B cell (primary cell): ENCODE data around the gene ALS2CL. TPM values are rescaled to one million over a fixed set of nuclear protein-coding genes. Genes with fewer than 3 reads are reported as not detected.

Experiments used
- ATAC-seq: fragments of 200-7000 bp; cut with Tn5 transposase; one replicate; pipeline ENCODE4 v1.10.0; 2021; ENCODE audit warnings: low read depth, mild to moderate bottlenecking, moderate number of reproducible peaks, moderate library complexity
- CTCF ChIA-PET: fragments of 350-600 bp; sonication (Branson Sonifier 250); formaldehyde crosslinking; loops from one replicate; lab custom pipeline; 2021; ENCODE audit warnings: antibody characterized with exemption, inconsistent platforms; lab: Charles Lee
- POLR2A ChIA-PET: fragments of 350-600 bp; sonication (Branson Sonifier 250); formaldehyde crosslinking; loops from one replicate; lab custom pipeline; 2021; ENCODE audit warnings: antibody characterized with exemption; lab: Charles Lee
- DNase-seq: peaks from one replicate; pipeline ENCODE4 v3.0.0; 2013
- H2AFZ ChIP-seq: 2 replicates; pipeline ENCODE4 v1.6.1; 2012; ENCODE audit warnings: mild to moderate bottlenecking, low read depth, low read length; ENCODE audit not compliant: insufficient read depth, poor library complexity, severe bottlenecking
- H3K27ac ChIP-seq, 2 donors: 1 replicate in 1 of 2; 2 replicates in 1 of 2; pipeline ENCODE4 v1.5.1; 2012 to 2013; ENCODE audit warnings: low read length in 2 of 2, mild to moderate bottlenecking in 2 of 2, moderate library complexity in 1 of 2
- H3K27me3 ChIP-seq, 4 experiments: fragments of 200-600 bp in 1 of 4; sonication (generic) in 1 of 4; replicated peaks in 1 of 4; 1 replicate in 2 of 4; 2 replicates in 2 of 4; pipeline versions ENCODE4 v1.6.1 to v1.7.0; 2013 to 2016; ENCODE audit warnings: low read length in 3 of 4, mild to moderate bottlenecking in 2 of 4, mixed read lengths in 1 of 4, moderate library complexity in 1 of 4; ENCODE audit not compliant: insufficient read depth in 4 of 4, control insufficient read depth in 3 of 4; ENCODE audit errors: control extremely low read depth in 1 of 4
- H3K36me3 ChIP-seq, 2 experiments: replicated peaks in 1 of 2; 1 replicate in 1 of 2; 2 replicates in 1 of 2; pipeline versions ENCODE4 v1.6.1 to v1.7.1; 2013; ENCODE audit warnings: low read length in 1 of 2; ENCODE audit not compliant: insufficient read depth in 2 of 2, control insufficient read depth in 1 of 2; ENCODE audit errors: control extremely low read depth in 1 of 2, extremely low read depth in 1 of 2
- H3K4me1 ChIP-seq, 2 donors: fragments of 200-600 bp in 1 of 2; sonication (generic) in 1 of 2; 1 replicate in 1 of 2; 2 replicates in 1 of 2; pipeline versions ENCODE4 v1.5.1 to v1.6.1; 2013 to 2017; ENCODE audit warnings: low read length in 2 of 2; ENCODE audit not compliant: control insufficient read depth in 2 of 2, insufficient read depth in 2 of 2
- H3K4me2 ChIP-seq: replicated peaks from 2 replicates; pipeline ENCODE3; 2012; ENCODE audit warnings: mild to moderate bottlenecking, low read depth, low read length; ENCODE audit not compliant: poor library complexity, severe bottlenecking
- H3K4me3 ChIP-seq, 5 experiments: fragments of 200-600 bp in 1 of 5; sonication (generic) in 1 of 5; 1 replicate in 3 of 5; 2 replicates in 2 of 5; pipeline versions ENCODE4 v1.5.1 to v1.7.0; 2011 to 2016; ENCODE audit warnings: low read length in 4 of 5, mild to moderate bottlenecking in 4 of 5, low read depth in 2 of 5, control low read depth in 1 of 5, moderate library complexity in 1 of 5; ENCODE audit not compliant: insufficient read depth in 1 of 5; ENCODE audit errors: control extremely low read depth in 1 of 5, extremely low read depth in 1 of 5
- H3K79me2 ChIP-seq: fragments of 200-600 bp; sonication (generic); one replicate; pipeline ENCODE4 v1.6.0; 2016; ENCODE audit warnings: low read length; ENCODE audit not compliant: control insufficient read depth, insufficient read depth
- H3K9ac ChIP-seq: fragments of 200-600 bp; sonication (generic); 2 replicates; pipeline ENCODE4 v1.6.1; 2017; ENCODE audit warnings: mild to moderate bottlenecking, low read length, moderate library complexity
- H3K9me3 ChIP-seq, 3 donors: one replicate each; pipeline versions ENCODE4 v1.6.1 to v1.7.1; 2013; ENCODE audit warnings: low read length in 2 of 3; ENCODE audit not compliant: control insufficient read depth in 2 of 3, insufficient read depth in 1 of 3; ENCODE audit errors: control extremely low read depth in 1 of 3
- H4K20me1 ChIP-seq: 2 replicates; pipeline ENCODE4 v1.6.0; 2012; ENCODE audit warnings: mild to moderate bottlenecking, low read length; ENCODE audit not compliant: insufficient read depth, control insufficient read depth, poor library complexity, severe bottlenecking
- H3K27ac Mint-ChIP-seq: one replicate; pipeline ENCODE4 v1.8.0; 2021; ENCODE audit warnings: mixed read lengths
- H3K27me3 Mint-ChIP-seq: one replicate; pipeline ENCODE4 v1.8.0; 2021; ENCODE audit warnings: mixed read lengths
- H3K4me1 Mint-ChIP-seq: one replicate; pipeline ENCODE4 v1.8.0; 2021; ENCODE audit warnings: mixed read lengths
- H3K4me3 Mint-ChIP-seq: one replicate; pipeline ENCODE4 v1.8.0; 2021; ENCODE audit warnings: mixed read lengths
- H3K9me3 Mint-ChIP-seq: one replicate; pipeline ENCODE4 v1.8.0; 2022; ENCODE audit warnings: mixed read lengths; ENCODE audit not compliant: insufficient read depth
- EZH2 ChIP-seq: IDR thresholded peaks from 2 replicates; pipeline ENCODE4 v1.6.1; 2012; ENCODE audit warnings: borderline replicate concordance, low read depth, mild to moderate bottlenecking, moderate library complexity, low read length; ENCODE audit not compliant: insufficient read depth, poor library complexity, severe bottlenecking
- WGBS: methylation state at CpG from one replicate; pipeline ENCODE4 v1.1.5; 2013; ENCODE audit warnings: missing lambda C conversion rate; ENCODE audit not compliant: insufficient coverage; 5-methylcytosine and 5-hydroxymethylcytosine counted together
- intact Hi-C: fragments of 100-400 bp; cut with micrococcal nuclease; formaldehyde crosslinking; loops from one replicate; pipeline ENCODE4 v1.10.0; 2022
- polyA plus RNA-seq: library from polyadenylated mRNA; depleted of rRNA; stranded (reverse); fragments of >200 nt; gene quantifications from 2 replicates; pipeline ENCODE4 v1.2.3, GENCODE V29; 2012
- total RNA-seq, 2 donors: library from RNA; stranded (reverse); fragments of 120-200 nt in 1 of 2; gene quantifications; 1 replicate in 1 of 2; 2 replicates in 1 of 2; pipeline versions ENCODE4 v1.2.3 to v1.2.4, GENCODE V29; 2013 to 2022
- TF ChIP-seq, protein P1 (sequence below): fragments of 200-600 bp; IDR thresholded peaks from one replicate; pipeline ENCODE4 v1.8.0; 2022; ENCODE audit warnings: antibody characterized with exemption, mild to moderate bottlenecking

Gene ALS2CL
- total and polyA plus RNA-seq, 2 donors (not counting 1 experiment from before 2014, with no cell fraction given): 0.22 to 0.30 TPM

DNA sequence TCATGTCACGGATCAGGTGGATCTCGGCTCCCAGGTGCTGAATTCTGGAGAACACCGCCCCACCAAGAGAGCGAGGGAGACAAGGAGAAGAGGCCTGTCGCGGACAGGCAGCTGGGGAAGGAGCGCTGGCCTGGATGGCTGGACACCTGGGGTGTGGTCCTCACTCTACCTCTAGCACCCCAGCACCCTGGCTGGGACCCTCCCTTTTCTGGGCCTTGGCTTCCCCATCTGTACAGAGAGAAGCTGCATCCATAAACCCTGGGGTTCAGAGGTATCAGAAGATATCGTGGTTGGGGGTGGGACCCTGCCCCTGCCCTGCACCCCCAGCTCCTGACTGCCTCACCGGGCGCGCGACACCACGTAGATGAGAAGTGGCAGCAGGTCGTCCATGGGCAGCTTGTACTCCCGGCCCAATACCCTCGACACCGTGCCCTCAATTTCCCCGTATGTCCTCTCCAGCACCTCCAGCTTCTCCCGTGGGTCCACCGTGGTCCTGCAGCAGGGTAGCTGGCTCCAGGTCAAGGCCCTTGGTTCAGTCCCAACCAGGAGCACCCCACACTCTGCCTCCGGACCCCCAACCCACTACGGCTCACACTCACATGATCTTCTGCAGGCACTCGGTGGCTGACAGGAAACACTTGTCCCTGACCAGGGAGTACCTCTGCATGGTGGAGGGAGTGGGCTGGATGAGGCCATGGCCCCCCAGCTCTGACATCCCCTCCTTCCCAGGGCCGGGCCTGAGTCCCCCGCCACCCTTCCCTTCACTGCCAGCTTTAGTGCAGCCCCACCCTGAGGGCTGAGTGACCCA, 21.7 kb downstream of the ALS2CL start:
- H3K27ac Mint-ChIP-seq: no peak overlapping the region
- ChIA-PET POLR2A (no interaction called here), CTCF (no interaction called here)

DNA sequence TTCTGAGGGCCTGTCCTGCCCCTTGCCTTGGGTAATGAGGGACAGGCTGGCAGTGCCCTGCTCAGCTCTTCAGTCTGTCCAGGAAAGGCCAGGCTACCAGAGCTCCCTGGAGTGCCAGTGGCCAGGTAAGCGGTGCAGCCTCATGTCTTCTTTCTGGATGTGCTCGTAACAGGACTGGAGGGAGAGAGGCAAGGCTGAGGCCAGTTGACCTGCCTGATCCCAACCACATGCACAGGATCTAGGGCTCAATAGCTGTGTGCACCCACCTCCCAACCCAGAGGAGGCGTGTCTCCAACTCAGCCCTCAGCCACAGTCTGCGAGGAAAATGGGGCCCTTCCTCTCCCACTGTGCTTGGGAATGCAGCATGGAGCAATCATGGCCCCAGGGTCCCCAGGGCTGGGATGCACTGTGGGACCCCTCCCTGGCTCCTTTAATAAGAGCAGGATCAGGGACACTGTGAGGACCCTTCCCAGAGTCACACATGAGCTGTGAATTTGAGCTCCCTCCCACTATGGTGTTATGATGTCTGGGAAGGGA, 22.5 kb downstream of the ALS2CL start:
- Histone ChIP-seq H3K4me3 (no peak overlapping the region), H2AFZ (no peak overlapping the region), H3K27ac (no peak overlapping the region), H3K4me2 (no peak overlapping the region), H3K9me3 (peaks cover 0 to 2% (median 0%) of the 10 kb centered on the region in 3 donors), H3K4me1 (no peaks in the 10 kb centered on the region), H3K9ac (no peak overlapping the region), H3K79me2 (no peaks in the 10 kb centered on the region), H3K27me3 (peaks cover 0 to 3% (median 0%) of the 10 kb centered on the region in 4 experiments), H4K20me1 (no peaks in the 10 kb centered on the region), H3K36me3 (no peaks in the 10 kb centered on the region)
- Mint-ChIP-seq H3K4me3 (no peak overlapping the region), H3K9me3 (no peaks in the 10 kb centered on the region), H3K27me3 (peaks cover 8% of the 10 kb centered on the region), H3K4me1 (no peaks in the 10 kb centered on the region), H3K27ac (no peak overlapping the region)
- WGBS: 91% methylated on average over 4 of the region's 4 CpGs
- CTCF ChIA-PET: no interaction called here
- no peak for ATAC-seq
- no peak for DNase-seq
- intact Hi-C loops: no loop called here
- POLR2A ChIA-PET: no interaction called here
- TF ChIP-seq EZH2: no peak
- TF ChIP-seq, protein P1, sequence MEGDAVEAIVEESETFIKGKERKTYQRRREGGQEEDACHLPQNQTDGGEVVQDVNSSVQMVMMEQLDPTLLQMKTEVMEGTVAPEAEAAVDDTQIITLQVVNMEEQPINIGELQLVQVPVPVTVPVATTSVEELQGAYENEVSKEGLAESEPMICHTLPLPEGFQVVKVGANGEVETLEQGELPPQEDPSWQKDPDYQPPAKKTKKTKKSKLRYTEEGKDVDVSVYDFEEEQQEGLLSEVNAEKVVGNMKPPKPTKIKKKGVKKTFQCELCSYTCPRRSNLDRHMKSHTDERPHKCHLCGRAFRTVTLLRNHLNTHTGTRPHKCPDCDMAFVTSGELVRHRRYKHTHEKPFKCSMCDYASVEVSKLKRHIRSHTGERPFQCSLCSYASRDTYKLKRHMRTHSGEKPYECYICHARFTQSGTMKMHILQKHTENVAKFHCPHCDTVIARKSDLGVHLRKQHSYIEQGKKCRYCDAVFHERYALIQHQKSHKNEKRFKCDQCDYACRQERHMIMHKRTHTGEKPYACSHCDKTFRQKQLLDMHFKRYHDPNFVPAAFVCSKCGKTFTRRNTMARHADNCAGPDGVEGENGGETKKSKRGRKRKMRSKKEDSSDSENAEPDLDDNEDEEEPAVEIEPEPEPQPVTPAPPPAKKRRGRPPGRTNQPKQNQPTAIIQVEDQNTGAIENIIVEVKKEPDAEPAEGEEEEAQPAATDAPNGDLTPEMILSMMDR: no peak

More for the DNA sequence above, 21.7 kb downstream of the ALS2CL start:
- Histone ChIP-seq H3K9ac (no peak overlapping the region), H3K27ac (no peak overlapping the region), H3K4me2 (no peak overlapping the region), H3K27me3 (peaks cover 0 to 3% (median 0%) of the 10 kb centered on the region in 4 experiments), H4K20me1 (no peaks in the 10 kb centered on the region), H3K79me2 (no peaks in the 10 kb centered on the region), H3K4me3 (no peak overlapping the region), H3K9me3 (peaks cover 0 to 2% (median 0%) of the 10 kb centered on the region in 3 donors), H3K36me3 (no peaks in the 10 kb centered on the region), H3K4me1 (no peaks in the 10 kb centered on the region), H2AFZ (no peak overlapping the region)
- WGBS: 87% methylated on average over 16 of the region's 25 CpGs
- no peaks in the 10 kb centered on the region for H3K4me1 Mint-ChIP-seq
- intact Hi-C loops: no loop called here
- H3K4me3 Mint-ChIP-seq: no peak overlapping the region
- DNase-seq (no peak), ATAC-seq (no peak)
- TF ChIP-seq EZH2: no peak
- TF ChIP-seq, protein P1: no peak
- H3K27me3 Mint-ChIP-seq: peaks cover 8% of the 10 kb centered on the region
- H3K9me3 Mint-ChIP-seq: no peaks in the 10 kb centered on the region
